ENCODE data around the gene PTPN18.

GRCh38 chr2:130366720-130367119, 10.9 kb downstream of the PTPN18 start:
- no peak for TF ChIP-seq CTCF (conservative IDR thresholded peaks at IDR 0.05 in 1 of 2, IDR thresholded peaks at IDR 0.05 in 1 of 2; ENCODE audit: extremely low read depth in 1 of 2, insufficient read depth in 1 of 2, low read depth in 1 of 2, low read length in 2 of 2)
- no peak for TF ChIP-seq EZH2 (IDR thresholded peaks at IDR 0.05; ENCODE audit: borderline replicate concordance, low read length)
